Transverse colon (tissue), 4 donors: ENCODE data around the gene XRCC4. TPM values are rescaled to one million over a fixed set of nuclear protein-coding genes. Genes with fewer than 3 reads are reported as not detected.

Experiments
- DNase-seq: peaks from one replicate; pipeline ENCODE4 v3.0.0-alpha.2; 2019
- H3K27ac ChIP-seq, 4 donors: fragments of 200-600 bp; sonication (generic); 2 replicates each; pipeline ENCODE4 v1.5.1; 2016 to 2018; ENCODE audit warnings: inconsistent platforms in 4 of 4
- H3K27me3 ChIP-seq: fragments of 200-600 bp; sonication (generic); 2 replicates; pipeline ENCODE4 v1.5.1; 2017; ENCODE audit warnings: inconsistent platforms
- H3K36me3 ChIP-seq, 4 donors: fragments of 200-600 bp; sonication (generic); 2 replicates each; pipeline ENCODE4 v1.5.1; 2017 to 2019; ENCODE audit warnings: inconsistent platforms in 4 of 4
- H3K4me1 ChIP-seq, 4 donors: fragments of 200-600 bp; sonication (generic); 2 replicates each; pipeline ENCODE4 v1.5.1; 2017 to 2020; ENCODE audit warnings: inconsistent platforms in 4 of 4
- H3K4me3 ChIP-seq, 4 donors: fragments of 200-600 bp; sonication (generic); 1 replicate in 1 of 4; 2 replicates in 3 of 4; pipeline versions ENCODE4 v1.5.1 to v1.6.1; 2017 to 2019; ENCODE audit warnings: inconsistent platforms in 4 of 4
- H3K9me3 ChIP-seq, 2 donors: fragments of 200-600 bp; sonication (generic); 2 replicates each; pipeline ENCODE4 v1.5.1; 2017 to 2019; ENCODE audit warnings: inconsistent platforms in 2 of 2
- CTCF ChIP-seq, 5 experiments: fragments of 200-600 bp in 3 of 5; fragments of 450-650 bp in 2 of 5; sonication (generic) in 3 of 5; IDR thresholded peaks; 1 replicate in 2 of 5; 2 replicates in 3 of 5; pipeline ENCODE4 v1.5.1; 2016 to 2017; ENCODE audit warnings: antibody characterized with exemption in 5 of 5, inconsistent platforms in 3 of 5, mild to moderate bottlenecking in 2 of 5, moderate library complexity in 1 of 5
- EP300 ChIP-seq: sonication (generic); formaldehyde crosslinking; IDR thresholded peaks from one replicate; pipeline ENCODE4 v1.6.1; 2017; ENCODE audit warnings: antibody characterized with exemption, low read depth
- POLR2A ChIP-seq: fragments of 450-650 bp; IDR thresholded peaks from one replicate; pipeline ENCODE4 v1.6.1; 2016; ENCODE audit warnings: antibody characterized with exemption, mild to moderate bottlenecking, moderate library complexity
- POLR2AphosphoS5 ChIP-seq, 3 donors: sonication (generic); formaldehyde crosslinking; IDR thresholded peaks; one replicate each; pipeline ENCODE4 v1.6.1; 2016; ENCODE audit warnings: antibody characterized with exemption in 3 of 3
- WGBS, 2 donors: methylation state at CpG; one replicate each; pipeline ENCODE4 v1.1.5; 2018; ENCODE audit warnings: low coverage in 1 of 2; 5-methylcytosine and 5-hydroxymethylcytosine counted together
- in situ Hi-C, 4 donors: fragments of 200-750 bp; cut with MboI; loops; one replicate each; pipeline versions ENCODE4 v1.15.0 to v1.15.1; 2017; ENCODE audit warnings: low sequenced_read_pairs in 3 of 4, low pct_ligation_motif_present in 1 of 4, low pct_unique_long_range_greater_than_20kb in 1 of 4
- intact Hi-C: fragments of 100-400 bp; cut with DNase I; formaldehyde crosslinking; loops from one replicate; pipeline ENCODE4 v1.15.1; 2023; ENCODE audit warnings: low total_unique reads
- total RNA-seq, 4 donors: library from RNA; depleted of rRNA; stranded (reverse); fragments of >200 nt; gene quantifications; one replicate each; pipeline ENCODE4 v1.1.0, GENCODE V29; 2016

Gene XRCC4
- total RNA-seq, 4 donors from 2014 or later: 0.60 to 8.1 (median 7.3) TPM; not detected in 1

- no peak overlapping the region for H3K27ac ChIP-seq
- no peaks in the 10 kb centered on the region for H3K9me3 ChIP-seq
- intact Hi-C loops (no loop called here), in situ Hi-C loops (no loop called here)
- no peak overlapping the region for H3K4me3 ChIP-seq
- H3K27me3 ChIP-seq: no peaks in the 10 kb centered on the region
- H3K36me3 ChIP-seq: no peaks in the 10 kb centered on the region
- no peak for TF ChIP-seq POLR2AphosphoS5 (IDR thresholded peaks at IDR 0.05)
- TF ChIP-seq POLR2A: no peak
- TF ChIP-seq CTCF (IDR thresholded peaks at IDR 0.05): no peak
- TF ChIP-seq EP300: no peak
- no peaks in the 10 kb centered on the region for H3K4me1 ChIP-seq
- no peak for DNase-seq
These were observed 246.3 kb downstream of the XRCC4 start for GRCh38 chr5:83323557-83324180.

- no peaks in the 10 kb centered on the region for H3K4me1 ChIP-seq
- TF ChIP-seq CTCF (IDR thresholded peaks at IDR 0.05): no peak
- TF ChIP-seq POLR2A: no peak
- no peak for TF ChIP-seq EP300
- TF ChIP-seq POLR2AphosphoS5 (IDR thresholded peaks at IDR 0.05): no peak
- WGBS, 2 donors: 78 to 79% methylated on average over 2 of the region's 2 CpGs
- no peaks in the 10 kb centered on the region for H3K27me3 ChIP-seq
- H3K27ac ChIP-seq: no peak overlapping the region
- H3K9me3 ChIP-seq: no peaks in the 10 kb centered on the region
- no peaks in the 10 kb centered on the region for H3K36me3 ChIP-seq
- in situ Hi-C loops (no loop called here), intact Hi-C loops (no loop called here)
- DNase-seq: no peak
- H3K4me3 ChIP-seq: no peak overlapping the region
These were observed 254.5 kb downstream of the XRCC4 start for GRCh38 chr5:83331842-83332241.

GRCh38 chr5:83337453-83338035 is 260.2 kb downstream of the XRCC4 start:
- no peak overlapping the region for H3K27ac ChIP-seq
- in situ Hi-C loops (no loop called here), intact Hi-C loops (no loop called here)
- no peak for DNase-seq
- H3K9me3 ChIP-seq: no peaks in the 10 kb centered on the region
- WGBS, 2 donors: 86 to 90% methylated on average over 3 to 4 of the region's 4 CpGs
- no peak for TF ChIP-seq CTCF (IDR thresholded peaks at IDR 0.05)
- no peak for TF ChIP-seq EP300
- TF ChIP-seq POLR2AphosphoS5 (IDR thresholded peaks at IDR 0.05): no peak
- TF ChIP-seq POLR2A: no peak
- no peak overlapping the region for H3K4me3 ChIP-seq
- no peaks in the 10 kb centered on the region for H3K4me1 ChIP-seq
- no peaks in the 10 kb centered on the region for H3K27me3 ChIP-seq
- H3K36me3 ChIP-seq: no peaks in the 10 kb centered on the region

GRCh38 chr5:83340511-83340918 is 263.2 kb downstream of the XRCC4 start:
- in situ Hi-C loops (no loop called here), intact Hi-C loops (no loop called here)
- H3K9me3 ChIP-seq: no peaks in the 10 kb centered on the region
- no peak for DNase-seq
- H3K27me3 ChIP-seq: no peaks in the 10 kb centered on the region
- no peaks in the 10 kb centered on the region for H3K4me1 ChIP-seq
- H3K36me3 ChIP-seq: no peaks in the 10 kb centered on the region
- no peak overlapping the region for H3K4me3 ChIP-seq
- WGBS, 2 donors: 63 to 72% methylated on average over 2 of the region's 2 CpGs
- no peak for TF ChIP-seq CTCF (IDR thresholded peaks at IDR 0.05)
- H3K27ac ChIP-seq: no peak overlapping the region
